Adrenal gland (tissue), 12 donors: Measurements from ENCODE around the gene PLAC1. TPM values are rescaled to one million over a fixed set of nuclear protein-coding genes. Genes with fewer than 3 reads are reported as not detected.
A peak's percentile ranks its signal among the peaks of the same experiment; 100 is the strongest.

Experiments used
- DNase-seq, 7 donors: peaks; one replicate each; pipeline ENCODE4 v3.0.0-alpha.2; 2019 to 2020
- H3K27ac ChIP-seq, 5 donors: fragments of 200-600 bp; sonication (generic) in 4 of 5; 1 replicate in 3 of 5; 2 replicates in 2 of 5; pipeline versions ENCODE4 v1.5.1 to v1.8.0; 2016 to 2020; ENCODE audit warnings: mild to moderate bottlenecking in 1 of 5
- H3K27me3 ChIP-seq: fragments of 200-600 bp; 2 replicates; pipeline ENCODE4 v1.8.0; 2021
- H3K36me3 ChIP-seq, 2 donors: fragments of 200-600 bp; replicated peaks in 1 of 2; 1 replicate in 1 of 2; 2 replicates in 1 of 2; pipeline versions ENCODE4 v1.5.1 to v1.8.0; 2018 to 2022
- H3K4me1 ChIP-seq, 2 donors: fragments of 200-600 bp; replicated peaks in 1 of 2; 1 replicate in 1 of 2; 2 replicates in 1 of 2; pipeline versions ENCODE4 v1.5.1 to v1.8.0; 2018 to 2021
- H3K4me3 ChIP-seq, 4 donors: fragments of 200-600 bp; sonication (generic) in 3 of 4; one replicate each; pipeline ENCODE4 v1.5.1; 2016 to 2018
- H3K9me3 ChIP-seq, 3 donors: fragments of 200-600 bp; sonication (generic) in 1 of 3; replicated peaks in 1 of 3; 1 replicate in 2 of 3; 2 replicates in 1 of 3; pipeline versions ENCODE4 v1.5.1 to v1.8.0; 2016 to 2021
- CTCF ChIP-seq, 6 experiments: fragments of 450-650 bp in 4 of 6; fragments of 200-600 bp in 2 of 6; sonication (generic) in 1 of 6; IDR thresholded peaks; 1 replicate in 5 of 6; 2 replicates in 1 of 6; pipeline versions ENCODE4 v1.5.1 to v1.8.0; 2016 to 2021; ENCODE audit warnings: antibody characterized with exemption in 6 of 6, mild to moderate bottlenecking in 2 of 6, moderate library complexity in 1 of 6
- POLR2A ChIP-seq, 2 donors: fragments of 450-650 bp; IDR thresholded peaks; one replicate each; pipeline ENCODE4 v1.6.1; 2017; ENCODE audit warnings: antibody characterized with exemption in 2 of 2, mild to moderate bottlenecking in 2 of 2, moderate library complexity in 1 of 2
- whole genome bisulfite sequencing, 4 donors: extraction: QIAGEN DNeasy Blood & Tissue Kit in 2 of 4; methylation state at CpG; one replicate each; pipeline versions ENCODE4 v1.1.5 to v1.1.7; 2013 to 2017; 5-methylcytosine and 5-hydroxymethylcytosine counted together
- intact Hi-C, 2 donors: fragments of 100-400 bp; cut with DNase I; formaldehyde crosslinking; loops; one replicate each; pipeline versions ENCODE4 v1.14.1 to v1.15.0; 2022 to 2023
- microRNA counts, 2 donors: library from miRNA; unstranded; fragments of <30 nt; microRNA quantifications; one replicate each; lab custom pipeline; 2016
- microRNA-seq, 3 donors: library from miRNA; unstranded; fragments of <30 nt; microRNA quantifications; one replicate each; pipeline ENCODE4, GENCODE V29; 2017 to 2020
- polyA plus RNA-seq, 3 donors: library from polyadenylated mRNA; stranded (reverse); fragments of 200-250 nt in 2 of 3; fragments of 350-450 nt in 1 of 3; fragmentation: Illumina TruSeq in 1 of 3; extraction: RNeasy Lipid Tissue Mini Kit (QIAGEN cat#74804) in 1 of 3; gene quantifications; one replicate each; pipeline ENCODE4 v1.2.3, GENCODE V29; 2013 to 2014
- small RNA-seq, 2 donors: library from RNA; depleted of rRNA; stranded (forward); fragments of <200 nt; gene quantifications; one replicate each; pipeline ENCODE3, GENCODE V24; 2016
- total RNA-seq, 9 donors: library from RNA; depleted of rRNA in 4 of 9; stranded (reverse); fragments of >200 nt in 4 of 9; fragments of 120-200 nt in 1 of 9; fragmentation: NEBNext Ultra II Directional in 1 of 9; extraction: Animal tissue kit (Norgen Biotek cat#: 25700) in 1 of 9; gene quantifications; one replicate each; pipeline versions ENCODE4 v1.1.0 to v1.2.4, GENCODE V29; 2013 to 2023
- donor health status: healthy with polysubstance abuse.
- donor health status: Bipolar disorder and iron deficiency.
- donor health status: DM: yes; HTN: yes; CAD: no.
- donor health status: DM: no; HTN: no; CAD: no.
- donor health status: DM: no; HTN: no; CAD: no.
- donor health status: DM: yes; HTN: yes; CAD: no.

PLAC1 gene
- total and polyA plus RNA-seq, 12 donors = 58.0 TPM; not detected in 11

GRCh38 chrX:134525086-134525792, 133.0 kb downstream of the PLAC1 start:
- no peak overlapping the region for H3K4me3 ChIP-seq
- H3K27ac ChIP-seq = no peak overlapping the region
- WGBS, 4 donors = 84 to 93% (median 90%) methylated on average over 15 of the region's 15 CpGs

GRCh38 chrX:134524181-134524580, 134.1 kb downstream of the PLAC1 start:
- WGBS, 4 donors = 89 to 94% (median 90%) methylated on average over 6 of the region's 6 CpGs

More at GRCh38 chrX:134525086-134525792, 133.0 kb downstream of the PLAC1 start:
- Histone ChIP-seq H3K4me1 (no peaks in the 10 kb centered on the region), H3K9me3 (no peaks in the 10 kb centered on the region), H3K36me3 (no peaks in the 10 kb centered on the region), H3K27me3 (no peaks in the 10 kb centered on the region)
- intact Hi-C loops = no loop called here
- DNase-seq = no peak
- TF ChIP-seq POLR2A (IDR thresholded peaks at IDR 0.05) = no peak
- no peak for TF ChIP-seq CTCF (IDR thresholded peaks at IDR 0.05)

GRCh38 chrX:134520860-134521390, 137.3 kb downstream of the PLAC1 start:
- Histone ChIP-seq H3K9me3 (no peaks in the 10 kb centered on the region), H3K36me3 (no peaks in the 10 kb centered on the region), H3K27ac (no peak overlapping the region), H3K4me3 (no peak overlapping the region), H3K27me3 (no peaks in the 10 kb centered on the region), H3K4me1 (no peaks in the 10 kb centered on the region)
- TF ChIP-seq CTCF (IDR thresholded peaks at IDR 0.05) (peak; percentile 15 to 52 (median 48)), POLR2A (IDR thresholded peaks at IDR 0.05) (no peak)
- 67 to 100% (median 75%) methylated on average over 2 to 3 of the region's 3 CpGs for WGBS, 4 donors
- intact Hi-C loops = no loop called here
- peak in 4 of 7 donors; percentile 21 to 50 (median 35) for DNase-seq

More at GRCh38 chrX:134524181-134524580, 134.1 kb downstream of the PLAC1 start:
- intact Hi-C loops = no loop called here
- H3K9me3 ChIP-seq = no peaks in the 10 kb centered on the region
- no peak overlapping the region for H3K4me3 ChIP-seq
- TF ChIP-seq POLR2A (IDR thresholded peaks at IDR 0.05) (no peak), CTCF (IDR thresholded peaks at IDR 0.05) (no peak)
- no peak overlapping the region for H3K27ac ChIP-seq
- H3K27me3 ChIP-seq = no peaks in the 10 kb centered on the region
- H3K4me1 ChIP-seq = no peaks in the 10 kb centered on the region
- no peaks in the 10 kb centered on the region for H3K36me3 ChIP-seq
- DNase-seq = no peak

MicroRNAs encoded within 50 kb of the gene (microRNA counts, 767-probe panel; counts per million panel counts)
- microRNA hsa-miR-424-5p (lab: Ali Mortazavi, UCI) (0 to 3,379 counts per million in 2 donors), microRNA hsa-miR-450a-5p (lab: Ali Mortazavi, UCI) (5,102 to 5,370 counts per million in 2 donors), microRNA hsa-miR-450b-3p (lab: Ali Mortazavi, UCI) (0 counts per million in 2 donors), microRNA hsa-miR-450b-5p (lab: Ali Mortazavi, UCI) (0 counts per million in 2 donors), microRNA hsa-miR-503 (lab: Ali Mortazavi, UCI) (2,093 to 3,838 counts per million in 2 donors), microRNA hsa-miR-542-3p (lab: Ali Mortazavi, UCI) (0 to 3,155 counts per million in 2 donors), microRNA hsa-miR-542-5p (lab: Ali Mortazavi, UCI) (3,760 to 4,833 counts per million in 2 donors)

Small RNAs within 50 kb of the gene (microRNA-seq; reads per million reads assigned to microRNA genes)
- 11,699 to 26,474 (median 14,063) reads per million in 3 donors for gene MIR424
- 3.1 to 10.3 (median 8.4) reads per million in 3 donors for gene MIR450A1
- 6.5 to 20.6 (median 11.8) reads per million in 3 donors for gene MIR450A2
- 4.5 to 16.5 (median 6.9) reads per million in 3 donors for gene MIR450B
- gene MIR503 = 127 to 180 (median 165) reads per million in 3 donors
- gene MIR542 = 148 to 159 (median 158) reads per million in 3 donors

Small RNAs within 50 kb of the gene (small RNA-seq; reads per million reads assigned to genes)
- 0 reads per million in 2 donors for gene AC004383.1
- gene MIR450A1 = 0 reads per million in 2 donors
- 0.24 to 0.42 reads per million in 2 donors for gene MIR450A2
- gene MIR450B = 6.8 to 9.4 reads per million in 2 donors
- 3.6 to 8.1 reads per million in 2 donors for gene MIR503
- gene MIR542 = 14.7 to 15.8 reads per million in 2 donors

Other genes starting within 250 kb of the PLAC1 start
- 10 to 100 TPM in 7 of 9 donors, 1 to 10 TPM in 2; 5.5 to 50.6 (median 16.8) TPM for gene HPRT1, start 198.3 kb downstream of the PLAC1 start, total RNA-seq
- gene HPRT1, start 198.3 kb downstream of the PLAC1 start, polyA plus RNA-seq = 10 to 100 TPM; 42.7 to 66.0 (median 50.4) TPM
- gene PABIR2, start 138.7 kb upstream of the PLAC1 start, total RNA-seq = 10 to 100 TPM in 8 of 9 donors, 1 to 10 TPM in 1; 9.6 to 55.3 (median 17.7) TPM
- gene PABIR2, start 138.7 kb upstream of the PLAC1 start, polyA plus RNA-seq = 10 to 100 TPM; 33.3 to 46.7 (median 33.8) TPM